GM18507 (cell line): Measurements from ENCODE around the gene FRMD8.
A peak's percentile ranks its signal among the peaks of the same experiment; 100 is the strongest.

Experiments used
- DNase-seq: peaks from one replicate; pipeline ENCODE4 v3.0.0; 2011; ENCODE audit warnings: low read depth; ENCODE audit not compliant: insufficient read length; ENCODE audit errors: extremely low spot score
- FAIRE-seq: peaks from 2 replicates; lab custom pipeline; 2011; peaks lifted over from hg19 to GRCh38; lab: Jason Lieb, UNC

The FRMD8 gene

DNA sequence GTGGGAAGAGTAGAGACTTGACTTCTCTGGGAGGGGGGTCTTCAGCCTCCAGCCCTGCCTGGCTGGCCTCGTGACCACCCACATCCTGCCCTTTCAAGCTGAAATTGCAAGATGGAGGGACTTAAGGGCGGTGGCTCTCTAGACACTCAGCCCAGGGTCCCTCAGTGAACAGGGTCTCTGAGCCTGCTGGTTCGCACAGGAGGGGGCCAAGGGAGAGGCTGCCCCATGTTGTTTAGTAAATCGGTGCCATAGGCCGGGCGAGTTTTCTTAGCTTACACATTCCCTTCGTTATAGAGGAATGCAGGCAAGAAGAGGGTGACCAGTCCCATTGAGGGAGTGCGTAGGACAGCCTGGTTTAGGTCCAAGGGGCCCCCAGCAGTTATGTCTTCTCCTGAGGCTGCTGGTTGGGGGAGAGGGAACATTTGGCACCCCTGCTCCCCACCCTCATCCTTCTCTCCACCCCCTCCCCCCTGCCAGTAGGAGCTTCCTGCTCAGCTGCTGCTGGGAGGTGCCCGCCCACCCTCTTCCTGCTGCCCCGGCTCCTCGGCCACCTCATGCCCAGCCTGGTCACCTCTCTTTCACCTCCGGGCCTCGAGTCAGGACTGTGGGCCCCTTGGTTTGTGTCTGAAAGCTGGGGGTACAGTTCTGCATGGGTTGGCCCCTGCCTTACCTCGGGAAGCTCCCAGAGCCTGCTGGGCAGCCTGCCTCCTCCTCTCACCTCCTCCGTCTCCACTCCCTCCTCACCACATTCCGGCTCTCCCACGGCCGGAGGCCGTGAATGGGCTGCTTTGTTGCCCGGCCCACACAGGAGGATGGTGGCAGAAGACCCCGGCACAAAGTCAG, 3.9 kb downstream of the FRMD8 start:
- FAIRE-seq (no peak), DNase-seq (no peak)

DNA sequence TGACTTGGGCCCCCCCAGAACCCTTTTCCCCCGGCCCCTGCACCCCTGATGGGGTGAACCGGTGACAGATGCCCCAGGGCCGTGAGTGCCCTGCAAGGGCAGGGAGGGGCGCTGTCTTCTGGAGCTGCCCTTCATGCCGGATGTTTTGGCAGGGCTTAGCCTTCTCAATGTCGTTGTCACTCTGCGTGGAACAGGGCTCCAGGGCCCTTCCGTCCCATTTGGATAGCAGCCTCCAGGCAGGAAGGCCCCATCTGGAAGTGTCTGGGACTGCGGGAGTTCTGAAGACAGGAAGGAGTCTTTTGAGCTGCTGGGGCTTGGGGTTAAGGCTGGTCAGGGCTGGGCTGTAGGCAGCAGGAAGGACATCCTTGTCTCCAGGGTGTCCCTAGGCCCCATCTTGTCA, 4.6 kb downstream of the FRMD8 start:
- no peak for DNase-seq
- FAIRE-seq, result no peak

GRCh38 chr11:65392186-65392829, 5.9 kb downstream of the FRMD8 start:
- DNase-seq (no peak), FAIRE-seq (no peak)

GRCh38 chr11:65392899-65393298, 6.5 kb downstream of the FRMD8 start:
- DNase-seq (no peak), FAIRE-seq (no peak)

DNA sequence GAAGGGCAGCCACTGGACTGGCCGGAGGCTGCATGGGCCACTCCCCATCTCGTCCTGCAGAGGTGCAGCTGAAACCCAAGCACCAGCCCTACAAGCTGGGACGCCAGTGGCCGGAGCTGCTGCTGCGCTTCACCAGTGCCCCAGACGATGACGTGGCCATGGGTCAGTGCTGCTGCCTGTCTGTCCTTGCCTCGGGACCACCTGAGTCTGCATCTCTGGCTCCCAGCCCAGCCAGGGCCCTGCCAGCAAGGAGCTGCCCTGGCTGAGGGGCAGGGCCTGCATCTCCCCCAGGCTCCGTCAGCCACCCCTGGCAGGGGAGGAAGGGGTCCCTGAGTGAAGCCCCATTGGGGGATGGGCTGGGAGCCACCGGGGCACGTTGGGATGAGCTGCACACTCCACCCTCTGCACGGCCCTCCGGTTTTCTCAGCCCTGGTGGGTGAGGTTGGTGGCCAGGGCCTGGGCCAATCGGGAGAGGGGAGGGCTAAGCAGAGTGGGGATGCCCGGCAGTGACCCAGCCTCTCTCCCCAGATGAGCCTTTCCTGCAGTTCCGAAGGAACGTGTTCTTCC, 7.2 kb downstream of the FRMD8 start:
- no peak for DNase-seq

GRCh38 chr11:65394125-65394536, 7.7 kb downstream of the FRMD8 start:
- no peak for FAIRE-seq

More for the DNA sequence above, 7.2 kb downstream of the FRMD8 start:
- FAIRE-seq, result no peak

DNA sequence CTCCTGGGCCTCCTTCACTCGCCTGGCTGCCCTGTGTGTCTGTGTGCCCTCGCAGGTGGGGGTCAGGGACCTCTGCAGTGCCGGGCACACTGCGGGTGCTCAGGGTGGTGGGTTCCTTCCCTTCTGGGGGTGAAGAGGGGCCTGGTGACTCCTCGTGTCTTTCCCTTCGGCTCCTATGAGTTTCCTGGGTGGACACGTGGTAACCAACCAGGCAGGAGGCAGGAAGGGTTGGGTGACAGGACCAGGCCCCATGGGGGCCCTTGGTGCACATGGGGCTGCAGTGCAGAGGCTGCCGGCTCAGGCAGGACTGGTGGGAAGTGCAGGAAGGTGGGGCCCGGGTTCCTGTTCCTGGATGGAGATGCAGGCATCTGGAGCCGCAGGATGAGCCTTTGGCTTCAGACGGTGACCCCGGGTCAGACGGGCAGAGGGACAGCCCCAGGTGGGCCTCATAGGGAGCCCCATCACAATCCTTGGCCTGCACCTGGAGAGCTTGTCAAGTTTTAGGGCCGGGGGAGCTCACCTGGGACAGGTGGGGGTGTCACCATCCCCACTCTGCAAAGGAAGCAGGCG, 9.6 kb downstream of the FRMD8 start:
- FAIRE-seq (no peak), DNase-seq (no peak)

More at GRCh38 chr11:65394125-65394536, 7.7 kb downstream of the FRMD8 start:
- DNase-seq, result no peak

DNA sequence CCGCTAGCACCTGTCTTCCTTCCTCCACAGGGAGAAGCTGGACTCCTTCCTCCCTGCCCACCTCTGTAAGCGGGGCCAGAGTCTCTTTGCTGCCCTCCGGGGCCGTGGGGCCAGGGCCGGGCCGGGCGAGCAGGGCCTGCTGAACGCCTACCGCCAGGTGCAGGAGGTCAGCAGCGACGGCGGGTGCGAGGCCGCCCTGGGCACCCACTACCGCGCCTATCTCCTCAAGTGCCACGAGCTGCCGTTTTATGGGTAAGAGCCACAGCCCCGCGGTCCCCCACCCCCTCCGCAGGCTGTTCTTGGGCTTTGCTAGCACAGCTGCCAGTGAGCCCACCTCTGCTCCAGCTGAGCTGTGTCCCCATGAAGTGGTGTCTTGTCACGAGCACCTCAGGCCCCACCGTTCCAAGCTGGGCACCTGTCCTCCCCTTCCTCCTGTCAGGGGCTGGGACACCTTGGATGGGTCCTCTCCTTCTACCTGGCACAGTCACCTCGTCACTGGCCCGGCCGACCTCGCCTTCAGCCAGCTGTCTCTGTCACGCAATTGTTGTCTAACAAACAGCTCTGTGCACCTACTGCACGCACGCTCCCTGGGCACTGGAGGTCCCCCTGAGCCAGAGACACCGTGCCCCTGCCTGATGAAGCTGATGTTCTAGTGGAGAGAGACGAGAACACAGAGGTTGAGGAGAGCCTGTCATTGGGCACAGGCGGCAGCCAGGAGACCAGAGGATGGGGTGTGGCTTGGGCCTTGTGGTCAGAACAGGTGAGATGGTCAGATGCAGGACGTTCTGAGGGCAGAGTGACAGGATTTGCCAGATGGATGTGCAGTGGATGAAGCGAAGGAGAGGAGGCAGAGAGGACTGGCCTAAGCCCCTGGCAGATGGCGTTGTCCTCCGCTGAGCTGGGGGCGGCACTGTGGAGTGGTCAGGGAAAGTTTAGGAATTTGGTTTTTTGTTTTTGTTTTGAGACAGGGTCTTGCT, 10.6 kb downstream of the FRMD8 start:
- no peak for FAIRE-seq
- DNase-seq, result no peak

- FAIRE-seq (no peak), DNase-seq (no peak)
Measured at GRCh38 chr11:65398362-65398910, 12.0 kb downstream of the FRMD8 start.

- no peak for DNase-seq
- FAIRE-seq, result no peak
Measured at GRCh38 chr11:65399249-65399648, 12.8 kb downstream of the FRMD8 start.

DNA sequence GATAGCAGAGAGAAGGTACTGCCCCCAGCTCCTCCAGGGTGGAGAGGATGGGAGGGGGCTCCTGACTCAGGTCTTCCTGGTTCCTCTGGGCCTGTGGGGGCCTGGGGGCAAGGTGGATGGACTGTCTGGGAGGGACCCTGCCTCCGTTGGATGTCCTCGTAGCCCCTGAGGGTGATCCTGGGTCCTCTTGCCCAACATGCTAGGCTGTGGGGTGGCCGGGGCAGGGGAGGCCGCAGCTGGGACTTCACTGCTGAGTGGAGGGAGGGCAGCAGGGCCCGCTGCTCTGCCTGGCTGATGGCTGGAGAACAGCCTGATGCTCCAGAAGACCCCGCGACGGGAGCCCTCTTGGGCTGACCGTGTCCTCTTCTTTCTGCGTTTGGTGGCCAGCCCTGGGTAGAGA, 13.4 kb downstream of the FRMD8 start:
- DNase-seq (no peak), FAIRE-seq (no peak)

- DNase-seq (no peak), FAIRE-seq (no peak)
Measured at GRCh38 chr11:65400307-65401072, 14.1 kb downstream of the FRMD8 start.

DNA sequence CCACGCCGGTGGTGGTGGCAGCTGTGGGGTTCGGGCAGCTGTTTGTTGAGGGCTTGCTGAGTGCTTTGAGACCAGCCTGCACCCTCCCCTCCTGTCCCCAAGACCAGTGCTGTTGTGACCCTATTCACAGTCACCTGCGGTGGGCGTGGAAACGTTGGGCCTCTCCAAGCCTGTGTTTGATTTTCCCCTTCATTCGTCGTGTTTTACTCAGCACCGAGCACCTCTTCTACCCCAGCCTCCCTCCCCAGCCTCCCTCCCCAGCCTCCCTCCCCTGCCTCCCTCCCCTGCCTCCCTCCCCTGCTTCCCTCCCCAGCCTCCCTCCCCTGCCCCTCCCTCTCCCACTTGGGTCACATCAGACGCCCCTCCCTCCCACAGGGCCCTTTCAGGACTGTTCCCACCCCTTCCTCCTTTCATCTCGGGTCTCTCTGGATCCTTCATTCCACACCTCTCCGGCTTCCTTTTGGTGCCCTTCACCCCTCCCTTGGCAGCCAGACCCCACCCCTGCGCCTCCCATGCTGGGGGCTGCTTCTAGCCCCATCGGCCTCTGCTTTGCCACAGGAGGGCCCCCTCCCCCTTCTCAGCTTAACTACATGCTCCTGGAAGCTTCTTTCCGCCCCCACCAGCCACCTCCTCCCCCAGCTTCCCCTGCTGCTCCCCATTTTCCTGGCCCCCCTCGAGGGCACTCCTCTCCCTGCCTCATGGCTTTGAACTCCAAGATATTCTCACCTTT, 14.8 kb downstream of the FRMD8 start:
- no peak for DNase-seq
- no peak for FAIRE-seq

GRCh38 chr11:65401803-65402248, 15.4 kb downstream of the FRMD8 start:
- no peak for FAIRE-seq

DNA sequence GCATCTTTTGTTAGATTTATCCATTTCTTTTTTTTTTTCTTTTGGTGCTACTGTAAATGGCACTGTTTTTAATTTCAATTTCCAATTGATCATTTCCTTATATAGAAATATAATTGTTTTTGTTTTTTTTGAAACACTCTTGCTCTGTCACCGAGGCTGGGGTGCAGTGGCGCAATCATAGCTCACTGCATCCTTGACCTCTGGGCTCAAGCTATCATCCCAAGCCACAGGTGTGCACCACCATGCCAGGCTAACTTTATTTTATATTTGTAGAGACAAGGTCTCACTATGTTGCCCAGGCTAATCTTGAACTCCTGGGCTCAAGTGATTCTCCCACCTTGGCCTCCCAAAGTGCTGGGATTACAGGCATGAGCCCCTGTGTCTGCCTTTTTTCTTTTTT, 16.4 kb downstream of the FRMD8 start:
- FAIRE-seq (no peak), DNase-seq (no peak)

More at GRCh38 chr11:65401803-65402248, 15.4 kb downstream of the FRMD8 start:
- DNase-seq, result no peak

DNA sequence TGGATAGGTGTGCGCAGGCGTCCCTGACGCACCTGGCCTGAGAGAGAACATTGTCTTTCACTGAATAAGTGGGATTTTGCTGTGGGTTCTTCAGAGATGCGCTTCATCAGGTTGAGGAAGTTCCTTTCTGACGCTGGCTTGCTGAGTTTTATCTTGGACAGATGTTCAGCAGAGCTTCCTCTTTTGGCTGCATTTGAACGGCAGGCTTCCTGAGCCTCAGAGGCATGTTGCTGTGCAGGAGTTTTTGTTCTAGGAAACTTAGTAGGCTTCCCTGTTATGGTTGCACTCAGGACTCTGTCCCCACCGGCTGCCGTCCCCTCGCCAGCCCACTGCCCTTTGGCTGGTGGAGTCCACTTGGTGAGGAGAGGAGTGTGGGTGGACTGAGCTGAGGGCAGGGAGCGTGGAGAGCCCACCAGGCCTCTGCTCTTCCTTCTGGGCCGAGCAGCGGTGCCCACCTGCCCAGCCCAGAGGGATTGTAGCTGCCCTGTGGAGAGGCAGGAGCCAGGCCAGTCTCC, 17.2 kb downstream of the FRMD8 start:
- FAIRE-seq, result peak; percentile 85
- DNase-seq, result no peak

DNA sequence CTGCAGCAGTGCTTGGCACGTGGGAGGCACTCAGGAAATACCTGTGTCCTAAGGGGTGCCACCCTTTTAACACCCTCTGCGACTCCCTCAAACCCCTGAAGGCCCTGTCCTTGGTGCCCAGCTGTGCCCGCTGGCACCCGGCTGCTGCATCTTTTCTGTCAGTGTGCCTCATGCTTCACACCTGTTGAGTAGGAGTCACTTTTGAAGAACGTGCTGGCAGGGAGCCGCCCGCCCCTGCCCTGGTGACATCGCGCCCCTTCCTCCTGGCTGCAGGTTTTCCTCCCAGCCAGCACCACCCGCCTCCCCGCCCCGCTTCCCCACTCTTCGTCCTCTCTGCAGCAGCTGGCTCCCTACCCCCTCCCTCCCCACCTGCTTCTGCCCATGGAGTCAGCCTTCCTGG, 17.8 kb downstream of the FRMD8 start:
- no peak for FAIRE-seq
- DNase-seq, result no peak
